T-helper 1 cell treated with Interleukin-12 subunit alpha and Interleukin-12 subunit beta and Interleukin-4 antibody, amounts not matched to agents 30 ng/mL and 1 ng/mL, for 36 hours (primary cell): ENCODE measurements around the gene C20orf141. TPM values are rescaled to one million over a fixed set of nuclear protein-coding genes. Genes with fewer than 3 reads are reported as not detected.
"Not testable (repeated sequence)": the region's sequence is repeated elsewhere in the genome, so short reads cannot be mapped to it uniquely, and the experiment has no call there.

Experiments
- intact Hi-C: fragments of 100-400 bp; cut with micrococcal nuclease; formaldehyde crosslinking; loops from one replicate; pipeline ENCODE4 v1.15.1; 2024
- total RNA-seq: library from RNA; stranded (reverse); gene quantifications from 2 replicates; pipeline ENCODE4 v1.2.3, GENCODE V29; 2022

The C20orf141 gene
- total RNA-seq, 1 donor from 2014 or later: not detected

GRCh38 chr20:2799688-2800520, 14.9 kb upstream of the C20orf141 start:
- intact Hi-C loops: no loop called here

GRCh38 chr20:2800521-2801285, 14.1 kb upstream of the C20orf141 start, which contains the start of gene CPXM1:
Gene CPXM1, minus strand, starts transcription at chr20:2800627. Its CDS starts 55 bp downstream, at chr20:2800572.
- intact Hi-C loops: no loop called here

GRCh38 chr20:2801286-2801728, 13.5 kb upstream of the C20orf141 start:
- intact Hi-C loops: no loop called here

- intact Hi-C loops: no loop called here
Measured at GRCh38 chr20:2804041-2804828, 10.6 kb upstream of the C20orf141 start.

- intact Hi-C loops: no loop called here
Measured at GRCh38 chr20:2804852-2805688, 9.7 kb upstream of the C20orf141 start.

GRCh38 chr20:2805689-2806350, 9.0 kb upstream of the C20orf141 start:
- intact Hi-C loops: no loop called here

GRCh38 chr20:2806351-2806701, 8.5 kb upstream of the C20orf141 start:
- intact Hi-C loops: no loop called here

GRCh38 chr20:2807019-2807418, 7.8 kb upstream of the C20orf141 start:
- intact Hi-C loops: no loop called here

- intact Hi-C loops: not testable (repeated sequence)
Measured at GRCh38 chr20:2807929-2808328, 6.9 kb upstream of the C20orf141 start.

- intact Hi-C loops: no loop called here
Measured at GRCh38 chr20:2809690-2810089, 5.1 kb upstream of the C20orf141 start.

GRCh38 chr20:2812189-2812588, 2.6 kb upstream of the C20orf141 start:
- intact Hi-C loops: no loop called here

- intact Hi-C loops: no loop called here
Measured at GRCh38 chr20:2814076-2814475, 711 bp upstream of the C20orf141 start.

GRCh38 chr20:2815242-2815900, 584 bp downstream of the C20orf141 start:
- intact Hi-C loops: no loop called here

GRCh38 chr20:2816030-2816582, 1.3 kb downstream of the C20orf141 start, which contains the start of gene TMEM239:
Gene TMEM239, plus strand, starts transcription at chr20:2816364. Its CDS starts 191 bp downstream, at chr20:2816555.
- intact Hi-C loops: no loop called here

- intact Hi-C loops: no loop called here
Measured at GRCh38 chr20:2816583-2817340, 2.0 kb downstream of the C20orf141 start.

GRCh38 chr20:2817341-2817726, 2.5 kb downstream of the C20orf141 start:
- intact Hi-C loops: no loop called here

GRCh38 chr20:2817891-2818595, 3.3 kb downstream of the C20orf141 start:
- intact Hi-C loops: no loop called here
